Activated CD8-positive, alpha-beta T cell treated with anti-CD3 and anti-CD28 coated beads, Interleukin-2, amount 10 ng/mL, durations not matched to agents 7 days and 5 days (primary cell): ENCODE results near the gene WDR38. TPM values are rescaled to one million over a fixed set of nuclear protein-coding genes. Genes with fewer than 3 reads are reported as not detected.

Source experiments
- ATAC-seq: fragments of 150-1000 bp; cut with Tn5 transposase; one replicate; pipeline ENCODE4 v1.10.0; 2021; ENCODE audit warnings: moderate library complexity
- CTCF ChIA-PET: fragments of 350-600 bp; sonication (Branson Sonifier 250); formaldehyde crosslinking; loops from one replicate; lab custom pipeline; 2021; ENCODE audit warnings: antibody characterized with exemption; lab: Charles Lee
- POLR2A ChIA-PET: fragments of 350-600 bp; sonication (Branson Sonifier 250); formaldehyde crosslinking; loops from one replicate; lab custom pipeline; 2021; ENCODE audit warnings: antibody characterized with exemption; lab: Charles Lee
- DNase-seq: peaks from one replicate; pipeline ENCODE4 v3.0.0-alpha.2; 2020
- H3K27ac Mint-ChIP-seq: one replicate; pipeline ENCODE4 v1.8.0; 2021; ENCODE audit warnings: mild to moderate bottlenecking, mixed read lengths
- H3K27me3 Mint-ChIP-seq: one replicate; pipeline ENCODE4 v1.8.0; 2021; ENCODE audit warnings: low read depth, mixed read lengths
- H3K36me3 Mint-ChIP-seq: one replicate; pipeline ENCODE4 v1.8.0; 2021; ENCODE audit warnings: low read depth, mixed read lengths
- H3K4me1 Mint-ChIP-seq: one replicate; pipeline ENCODE4 v1.8.0; 2021; ENCODE audit warnings: low read depth, mixed read lengths
- H3K4me3 Mint-ChIP-seq: one replicate; pipeline ENCODE4 v1.8.0; 2021; ENCODE audit warnings: mild to moderate bottlenecking, mixed read lengths
- H3K9me3 Mint-ChIP-seq: one replicate; pipeline ENCODE4 v1.8.0; 2022; ENCODE audit warnings: mixed read lengths; ENCODE audit not compliant: insufficient read depth
- total RNA-seq, 2 experiments: library from RNA; stranded (reverse); gene quantifications; one replicate each; pipeline ENCODE4 v1.2.3, GENCODE V29; 2021

WDR38 gene
- total RNA-seq, 2 experiments from 2014 or later: not detected

DNA sequence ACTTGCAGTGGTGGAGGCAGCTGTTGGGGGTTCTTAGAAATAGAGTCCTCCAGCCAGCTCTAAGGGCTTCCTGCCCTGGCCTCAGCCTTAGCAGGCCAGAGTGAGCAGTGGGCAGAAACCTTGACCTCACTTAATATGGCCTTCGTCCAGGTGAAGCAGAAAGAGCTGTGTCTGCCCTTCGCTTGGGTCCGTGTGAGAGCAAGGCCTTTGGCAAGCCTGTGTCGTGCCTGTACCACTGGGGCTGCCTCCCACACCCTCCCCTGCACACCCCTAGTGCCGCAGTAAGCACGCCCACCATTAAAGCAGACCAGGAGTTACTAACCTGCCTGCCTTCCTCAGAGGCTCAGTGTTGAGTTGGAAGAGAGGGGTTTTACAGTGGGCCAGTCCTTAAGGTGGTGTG lies 22.2 kb downstream of the WDR38 start:
- no peak for ATAC-seq
- H3K9me3 Mint-ChIP-seq: no peaks in the 10 kb centered on the region
- H3K4me1 Mint-ChIP-seq: peaks cover 35% of the 10 kb centered on the region
- POLR2A ChIA-PET: no interaction called here
- CTCF ChIA-PET: no interaction called here
- H3K27me3 Mint-ChIP-seq: no peaks in the 10 kb centered on the region
- H3K36me3 Mint-ChIP-seq: peaks cover 78% of the 10 kb centered on the region
- no peak overlapping the region for H3K4me3 Mint-ChIP-seq
- H3K27ac Mint-ChIP-seq: peak overlapping the region; percentile 15
- no peak for DNase-seq

DNA sequence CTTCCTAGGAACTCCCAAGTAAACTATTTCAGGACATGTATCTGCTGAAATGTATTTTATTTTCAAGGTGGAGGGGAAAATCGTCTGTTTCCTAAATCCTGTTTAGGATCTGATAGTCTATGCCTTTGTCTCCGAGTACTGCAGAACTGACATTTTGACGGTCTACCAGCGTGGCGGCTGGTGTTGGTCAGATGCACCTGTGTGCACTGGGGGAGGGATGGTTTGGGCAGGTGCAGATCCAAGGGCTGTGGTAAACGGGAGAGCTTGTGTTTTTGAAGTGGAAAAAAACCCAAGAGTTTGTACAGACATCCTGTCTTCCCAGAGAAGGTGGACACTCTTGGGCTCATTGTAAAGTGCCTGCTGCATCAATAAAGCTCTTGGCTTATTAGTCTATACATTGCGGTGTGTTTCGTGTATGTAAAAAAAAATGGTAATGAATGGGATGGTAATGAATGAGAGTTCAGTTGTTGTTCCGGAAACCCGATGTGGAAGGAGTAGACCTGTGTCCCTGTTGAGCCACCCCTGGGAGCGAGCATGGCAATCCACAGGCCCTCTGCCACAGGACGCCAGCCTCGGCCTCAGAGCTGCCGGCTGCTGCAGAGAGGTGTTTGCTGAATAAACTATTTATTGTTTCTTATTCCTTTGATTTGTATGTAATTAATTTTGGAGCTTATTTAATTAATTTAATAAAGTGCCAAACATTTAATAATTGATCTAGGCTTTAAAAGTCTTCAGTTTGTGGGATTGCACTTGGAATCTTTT lies 23.9 kb downstream of the WDR38 start:
- peaks cover 71% of the 10 kb centered on the region for H3K36me3 Mint-ChIP-seq

DNA sequence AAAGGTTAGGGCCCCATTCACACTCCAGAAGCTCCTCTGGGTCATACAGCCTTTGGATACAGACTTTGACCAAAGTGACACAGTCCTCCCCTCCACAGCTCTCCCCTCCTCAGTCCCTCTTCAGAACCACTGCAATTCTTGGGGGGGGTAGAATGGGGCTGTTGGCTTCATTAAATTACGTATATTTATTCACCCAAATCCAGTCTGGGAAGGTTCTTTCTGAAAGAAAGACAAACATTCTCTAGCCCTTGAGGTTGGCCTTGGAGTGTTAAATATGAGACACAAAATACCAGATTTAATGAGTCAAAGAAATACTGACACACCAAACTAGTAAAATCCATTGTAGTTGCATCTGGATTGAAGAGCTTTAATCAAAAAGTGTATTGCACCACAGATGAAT lies 24.8 kb downstream of the WDR38 start:
- H3K36me3 Mint-ChIP-seq: peaks cover 64% of the 10 kb centered on the region
- no peaks in the 10 kb centered on the region for H3K9me3 Mint-ChIP-seq
- no peaks in the 10 kb centered on the region for H3K27me3 Mint-ChIP-seq
- peaks cover 10% of the 10 kb centered on the region for H3K4me1 Mint-ChIP-seq
- DNase-seq (no peak), ATAC-seq (no peak)
- peak overlapping the region; percentile 27 for H3K27ac Mint-ChIP-seq
- ChIA-PET POLR2A (interaction anchor here (1.2 to 1.8 kb wide), 4 partner anchors 9 to 25 kb away, joined by 3 to 10 read pairs (median 4); partner anchors contain the start of genes ARPC5L, RPL35 and WDR38), CTCF (interaction anchor here (0.7 to 2.8 kb wide), 6 partner anchors 12 to 266 kb away, joined by 3 to 11 read pairs (median 3); partner anchors contain the start of genes OLFML2A and WDR38)
- no peak overlapping the region for H3K4me3 Mint-ChIP-seq

More for the DNA sequence above, 23.9 kb downstream of the WDR38 start:
- Mint-ChIP-seq H3K27ac (peak overlapping the region; percentile 16), H3K9me3 (no peaks in the 10 kb centered on the region), H3K4me1 (peaks cover 18% of the 10 kb centered on the region), H3K27me3 (no peaks in the 10 kb centered on the region), H3K4me3 (no peak overlapping the region)
- ATAC-seq: no peak
- DNase-seq: no peak
- POLR2A ChIA-PET: interaction anchor here (1.8 kb wide), 1 partner anchor 15 kb away, joined by 10 read pairs; the partner anchor contains the start of genes ARPC5L and RPL35
- CTCF ChIA-PET: interaction anchor here (1.0 to 2.8 kb wide), 3 partner anchors 24 to 104 kb away, joined by 3 to 11 read pairs (median 3); partner anchors contain the start of genes OLFML2A and WDR38

DNA sequence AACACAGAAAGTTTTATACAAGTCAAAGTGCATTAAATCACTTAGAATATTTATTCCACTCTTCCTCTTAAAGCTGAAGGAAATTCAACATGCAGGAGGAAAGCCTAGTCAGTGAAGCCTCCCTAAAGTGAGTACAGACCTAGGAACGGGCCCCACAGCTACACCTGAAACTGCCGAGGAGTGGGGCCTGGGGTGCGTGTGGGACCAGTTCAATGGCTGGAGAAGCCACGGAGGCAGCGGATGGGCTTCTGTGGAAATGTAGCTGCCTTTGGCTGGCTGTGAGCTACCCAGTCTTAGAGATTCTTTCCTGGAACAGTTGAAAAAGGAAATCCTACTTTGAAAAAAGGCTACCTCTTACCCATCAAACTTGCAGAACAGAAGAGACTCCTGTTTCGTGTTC lies 25.3 kb downstream of the WDR38 start:
- Mint-ChIP-seq H3K4me1 (peaks cover 5% of the 10 kb centered on the region), H3K36me3 (peaks cover 59% of the 10 kb centered on the region), H3K9me3 (no peaks in the 10 kb centered on the region), H3K27me3 (no peaks in the 10 kb centered on the region), H3K27ac (peak overlapping the region; percentile 27), H3K4me3 (no peak overlapping the region)
- ChIA-PET POLR2A (interaction anchor here (1.2 to 1.8 kb wide), 4 partner anchors 9 to 25 kb away, joined by 3 to 10 read pairs (median 4); partner anchors contain the start of genes ARPC5L, RPL35 and WDR38), CTCF (interaction anchor here (0.7 to 2.8 kb wide), 5 partner anchors 12 to 266 kb away, joined by 3 to 11 read pairs (median 3); partner anchors contain the start of gene WDR38)
- DNase-seq: no peak
- ATAC-seq: no peak

DNA sequence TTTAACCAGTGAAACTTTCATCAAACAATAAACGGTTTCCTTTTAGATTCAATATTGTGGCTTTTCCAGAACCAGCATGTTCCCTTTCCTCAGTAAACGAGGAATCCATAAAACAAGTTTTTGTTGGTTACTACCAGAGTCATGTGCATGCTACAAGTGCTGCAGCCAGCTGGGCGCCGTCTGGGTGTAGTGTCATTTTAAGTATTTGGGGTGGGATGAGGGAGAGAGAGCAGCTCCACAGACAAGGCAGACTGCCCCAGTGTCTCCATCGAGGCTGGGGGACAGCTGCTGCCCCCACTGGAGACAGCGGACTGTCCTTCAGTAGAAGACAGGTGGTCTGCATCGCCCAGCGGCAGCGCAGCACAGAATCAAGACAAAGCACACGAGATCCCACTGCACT lies 26.0 kb downstream of the WDR38 start:
- Mint-ChIP-seq H3K4me3 (no peak overlapping the region), H3K36me3 (peaks cover 54% of the 10 kb centered on the region), H3K4me1 (no peaks in the 10 kb centered on the region), H3K27ac (no peak overlapping the region), H3K27me3 (no peaks in the 10 kb centered on the region), H3K9me3 (no peaks in the 10 kb centered on the region)
- POLR2A ChIA-PET: interaction anchor here (0.6 to 2.6 kb wide), 3 partner anchors 17 to 790 kb away, joined by 3 to 8 read pairs (median 3); partner anchors contain the start of genes ARPC5L and WDR38
- CTCF ChIA-PET: interaction anchor here (2.8 kb wide), 1 partner anchor 26 kb away, joined by 11 read pairs; the partner anchor contains the start of gene WDR38
- ATAC-seq (no peak), DNase-seq (no peak)

DNA sequence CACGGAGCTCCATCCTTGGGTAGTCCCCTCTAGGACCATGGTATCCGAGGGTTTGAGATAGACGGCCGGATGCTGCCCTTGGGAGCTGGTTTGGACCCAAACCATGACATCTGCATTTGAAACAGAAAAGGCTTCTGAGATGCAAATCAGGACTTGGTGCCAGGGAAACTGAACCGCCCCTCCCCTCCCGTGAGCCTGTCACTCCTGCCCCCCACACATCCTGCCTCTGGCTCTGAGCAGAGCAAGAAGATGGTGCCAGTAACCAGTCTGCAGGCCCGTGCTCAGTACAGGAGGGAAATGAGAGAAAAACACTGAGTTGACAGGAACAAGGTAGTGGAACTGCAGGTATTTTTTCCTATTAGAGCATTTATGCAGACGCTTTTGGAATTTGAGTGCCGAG lies 27.2 kb downstream of the WDR38 start:
- ChIA-PET POLR2A (interaction anchor here (2.3 to 2.6 kb wide), 2 partner anchors 18 to 19 kb away, joined by 5 to 8 read pairs; partner anchors contain the start of gene ARPC5L), CTCF (no interaction called here)
- DNase-seq (no peak), ATAC-seq (no peak)
- peaks cover 52% of the 10 kb centered on the region for H3K36me3 Mint-ChIP-seq
- H3K4me1 Mint-ChIP-seq: no peaks in the 10 kb centered on the region
- no peak overlapping the region for H3K27ac Mint-ChIP-seq
- no peak overlapping the region for H3K4me3 Mint-ChIP-seq
- H3K27me3 Mint-ChIP-seq: no peaks in the 10 kb centered on the region
- H3K9me3 Mint-ChIP-seq: no peaks in the 10 kb centered on the region

DNA sequence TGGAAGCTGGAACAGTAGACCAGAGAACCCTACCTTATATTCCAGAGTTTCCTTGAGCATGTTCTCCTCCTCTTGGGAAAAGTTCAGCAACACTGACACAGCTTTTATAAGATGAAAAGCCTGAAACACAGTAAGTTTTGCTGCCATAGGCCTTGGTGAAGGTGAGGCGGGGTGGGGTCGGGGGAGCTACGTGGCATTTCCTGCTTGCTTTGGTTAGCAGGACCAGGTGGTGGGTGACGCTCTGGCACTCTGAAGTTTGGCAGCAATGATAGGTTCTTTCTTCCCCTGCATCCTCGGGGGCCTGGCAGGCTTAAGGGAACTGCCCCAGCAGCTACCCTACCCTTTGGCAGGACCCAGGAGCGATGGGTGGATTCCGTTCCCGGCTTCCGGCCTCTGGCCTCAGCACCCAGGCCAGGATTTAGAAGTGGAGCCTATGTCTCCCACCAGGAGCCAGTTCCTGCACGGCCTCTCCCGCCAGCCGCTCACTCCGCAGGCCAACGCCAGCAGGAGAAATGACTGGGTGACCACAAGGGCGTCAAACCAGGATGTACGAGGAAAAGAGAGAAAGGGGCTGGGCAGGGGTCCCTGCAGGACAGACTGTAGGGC lies 28.0 kb downstream of the WDR38 start:
- Mint-ChIP-seq H3K4me1 (no peaks in the 10 kb centered on the region), H3K9me3 (no peaks in the 10 kb centered on the region), H3K36me3 (peaks cover 51% of the 10 kb centered on the region), H3K27ac (no peak overlapping the region), H3K4me3 (no peak overlapping the region), H3K27me3 (no peaks in the 10 kb centered on the region)
- POLR2A ChIA-PET: interaction anchor here (2.3 to 2.6 kb wide), 2 partner anchors 19 to 20 kb away, joined by 5 to 8 read pairs; partner anchors contain the start of gene ARPC5L
- CTCF ChIA-PET: interaction anchor here (1.1 kb wide), 1 partner anchor 21 kb away, joined by 3 read pairs; no protein-coding TSS in a partner anchor
- DNase-seq (no peak), ATAC-seq (no peak)

DNA sequence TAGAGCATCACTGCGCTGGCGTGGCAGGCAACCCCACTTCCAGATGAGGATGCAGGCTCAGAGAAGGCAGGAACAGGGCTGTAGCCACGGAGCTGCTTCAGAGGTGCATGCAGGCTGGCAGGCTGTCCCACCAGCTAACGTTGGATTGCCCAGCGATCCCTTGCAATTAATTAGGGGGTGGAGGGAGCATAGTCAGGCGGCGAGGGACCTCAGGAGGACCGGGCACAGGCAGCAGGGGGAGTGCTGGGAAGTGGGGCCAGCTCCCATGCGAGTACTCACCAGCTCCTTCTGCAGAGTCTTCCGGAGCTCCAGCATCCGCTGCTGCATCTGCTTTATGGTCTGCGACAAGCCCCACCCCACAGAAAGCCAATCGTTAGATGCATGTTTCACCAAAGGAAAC lies 29.0 kb downstream of the WDR38 start:
- DNase-seq (no peak), ATAC-seq (no peak)
- Mint-ChIP-seq H3K9me3 (no peaks in the 10 kb centered on the region), H3K4me3 (no peak overlapping the region), H3K27me3 (no peaks in the 10 kb centered on the region), H3K27ac (no peak overlapping the region), H3K36me3 (peaks cover 50% of the 10 kb centered on the region), H3K4me1 (no peaks in the 10 kb centered on the region)
- CTCF ChIA-PET: interaction anchor here (1.1 to 1.4 kb wide), 2 partner anchors 9 to 20 kb away, joined by 3 read pairs; no protein-coding TSS in a partner anchor
- POLR2A ChIA-PET: interaction anchor here (2.3 kb wide), 1 partner anchor 21 kb away, joined by 5 read pairs; no protein-coding TSS in a partner anchor

DNA sequence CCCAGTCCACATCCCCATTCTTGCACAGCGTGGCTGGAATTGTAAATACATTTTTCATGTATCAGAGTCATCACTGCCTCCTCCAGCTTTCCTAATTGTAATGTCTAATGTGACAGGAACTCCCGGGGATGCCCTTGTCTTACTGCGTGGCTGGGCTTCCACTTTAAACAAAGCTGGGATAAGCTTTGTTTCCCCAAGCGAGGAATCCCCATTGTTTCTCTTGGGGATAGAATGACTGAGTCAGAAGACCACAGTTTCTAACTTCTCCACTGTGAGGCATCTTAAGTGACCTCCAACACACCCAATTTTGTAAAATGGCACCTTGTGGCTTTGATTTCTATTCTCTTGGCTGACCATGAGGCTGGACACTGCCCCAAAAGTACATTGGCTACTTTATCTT lies 31.1 kb downstream of the WDR38 start:
- no peak for ATAC-seq
- Mint-ChIP-seq H3K9me3 (no peaks in the 10 kb centered on the region), H3K27me3 (no peaks in the 10 kb centered on the region), H3K27ac (no peak overlapping the region), H3K36me3 (peaks cover 34% of the 10 kb centered on the region), H3K4me1 (no peaks in the 10 kb centered on the region), H3K4me3 (no peak overlapping the region)
- no peak for DNase-seq
- ChIA-PET POLR2A (interaction anchor here (0.7 kb wide), 1 partner anchor 14 kb away, joined by 3 read pairs; no protein-coding TSS in a partner anchor), CTCF (no interaction called here)

DNA sequence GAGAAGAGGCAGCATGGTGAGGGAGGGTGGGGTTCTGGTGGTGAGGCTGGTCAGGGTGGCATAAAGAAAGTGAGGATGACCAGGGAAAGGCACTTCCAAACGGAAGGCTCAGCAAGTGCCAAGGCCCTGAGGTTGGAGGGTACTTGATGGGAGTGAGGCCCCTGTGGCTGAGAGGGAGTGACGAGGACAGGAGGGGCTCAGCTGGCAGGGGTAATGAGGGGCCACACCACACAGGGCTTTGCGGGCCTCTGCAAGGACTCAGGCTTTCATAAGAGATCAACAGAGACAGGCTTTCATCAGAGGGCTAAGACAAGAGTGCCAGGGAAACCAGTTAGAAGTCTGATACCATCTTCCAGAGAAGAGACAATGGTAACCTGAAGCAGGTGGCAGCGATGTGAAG lies 32.3 kb downstream of the WDR38 start:
- ChIA-PET CTCF (interaction anchor here (1.3 kb wide), 1 partner anchor 9 kb away, joined by 4 read pairs; no protein-coding TSS in a partner anchor), POLR2A (interaction anchor here (1.1 to 2.3 kb wide), 2 partner anchors 15 to 25 kb away, joined by 3 to 10 read pairs; no protein-coding TSS in a partner anchor)
- Mint-ChIP-seq H3K27me3 (no peaks in the 10 kb centered on the region), H3K27ac (peak overlapping the region; percentile 11), H3K4me3 (no peak overlapping the region), H3K9me3 (no peaks in the 10 kb centered on the region), H3K36me3 (peaks cover 40% of the 10 kb centered on the region), H3K4me1 (no peaks in the 10 kb centered on the region)
- DNase-seq (no peak), ATAC-seq (no peak)

DNA sequence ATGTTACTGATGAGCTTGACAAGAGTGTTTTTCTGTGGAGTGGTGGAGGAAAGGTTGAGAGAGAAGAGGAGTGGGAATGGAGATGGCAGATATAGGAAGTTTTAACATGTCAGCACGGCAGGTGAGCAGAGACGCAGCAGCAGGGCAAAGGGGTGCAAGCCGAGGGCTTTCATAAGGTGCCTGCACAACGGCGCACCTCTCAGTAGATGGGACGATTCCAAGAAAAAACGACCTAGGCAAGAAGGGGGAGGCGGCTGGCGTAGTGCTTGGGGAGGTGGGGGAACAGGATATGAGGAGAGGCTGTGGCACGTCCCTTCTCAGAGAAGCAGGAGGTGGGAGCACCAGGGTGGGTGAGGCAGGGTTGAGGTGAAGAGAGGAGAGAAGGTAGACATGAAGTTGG lies 33.2 kb downstream of the WDR38 start:
- ChIA-PET POLR2A (interaction anchor here (0.7 to 2.3 kb wide), 3 partner anchors 15 to 25 kb away, joined by 3 to 10 read pairs (median 3); no protein-coding TSS in a partner anchor), CTCF (interaction anchor here (1.3 kb wide), 1 partner anchor 8 kb away, joined by 4 read pairs; no protein-coding TSS in a partner anchor)
- Mint-ChIP-seq H3K27ac (no peak overlapping the region), H3K36me3 (peaks cover 45% of the 10 kb centered on the region), H3K9me3 (no peaks in the 10 kb centered on the region), H3K4me1 (no peaks in the 10 kb centered on the region), H3K27me3 (no peaks in the 10 kb centered on the region), H3K4me3 (no peak overlapping the region)
- DNase-seq (no peak), ATAC-seq (no peak)
